Measurements from ENCODE around the gene RPS19BP1. TPM values are rescaled to one million over a fixed set of nuclear protein-coding genes. Genes with fewer than 3 reads are reported as not detected.

The RPS19BP1 gene
- total RNA-seq, 6 experiments from 2014 or later = 31.0 to 104 (median 32.8) TPM

GRCh38 chr22:39574779-39575551 lies 42.4 kb upstream of the RPS19BP1 start:
- H3K4me1 ChIP-seq = no peaks in the 10 kb centered on the region
- ATAC-seq (no peak), DNase-seq (no peak)
- H3K27ac ChIP-seq = no peak overlapping the region
- no peak for TF ChIP-seq CTCF (IDR thresholded peaks at IDR 0.05)
- TF ChIP-seq POLR2A (IDR thresholded peaks at IDR 0.05) = no peak
- intact Hi-C loops (cut with DNase I) = no loop called here
- H3K4me3 ChIP-seq = no peak overlapping the region
- no peaks in the 10 kb centered on the region for H3K36me3 ChIP-seq
- H3K27me3 ChIP-seq = no peaks in the 10 kb centered on the region
- 60% methylated on average over 1 of the region's 14 CpGs for WGBS (ENCODE audit: insufficient coverage, low coverage, low lambda C conversion rate, missing lambda C conversion rate)
- H3K9me3 ChIP-seq = no peaks in the 10 kb centered on the region

- Histone ChIP-seq H3K27me3 (no peaks in the 10 kb centered on the region), H3K36me3 (no peaks in the 10 kb centered on the region), H3K4me3 (no peak overlapping the region), H3K9me3 (no peaks in the 10 kb centered on the region), H3K27ac (no peak overlapping the region), H3K4me1 (no peaks in the 10 kb centered on the region)
- ATAC-seq = no peak
- DNase-seq = no peak
- 17% methylated on average over 1 of the region's 1 CpG for WGBS (ENCODE audit: insufficient coverage, low coverage, low lambda C conversion rate, missing lambda C conversion rate)
- TF ChIP-seq CTCF (IDR thresholded peaks at IDR 0.05) = no peak
- TF ChIP-seq POLR2A (IDR thresholded peaks at IDR 0.05) = no peak
- intact Hi-C loops (cut with DNase I) = no loop called here
These were observed 39.0 kb upstream of the RPS19BP1 start for GRCh38 chr22:39571538-39571937.

GRCh38 chr22:39570665-39571064 lies 38.1 kb upstream of the RPS19BP1 start, which contains the start of gene CACNA1I:
Gene CACNA1I (plus strand): TSS chr22:39570753. CDS start chr22:39570753, 0 bp downstream.
- TF ChIP-seq CTCF (IDR thresholded peaks at IDR 0.05) = no peak
- no peak for TF ChIP-seq POLR2A (IDR thresholded peaks at IDR 0.05)
- intact Hi-C loops (cut with DNase I) = no loop called here
- ATAC-seq = no peak
- no peak for DNase-seq
- H3K27me3 ChIP-seq = no peaks in the 10 kb centered on the region
- H3K27ac ChIP-seq = no peak within 1 kb of the TSS
- no peaks in the 10 kb centered on the region for H3K9me3 ChIP-seq
- H3K36me3 ChIP-seq = no peaks in the 10 kb centered on the region
- no peaks in the 10 kb centered on the region for H3K4me1 ChIP-seq
- no peak within 1 kb of the TSS for H3K4me3 ChIP-seq
- no CpG with 5 or more reads among the region's 14 CpGs for WGBS (ENCODE audit: insufficient coverage, low coverage, low lambda C conversion rate, missing lambda C conversion rate)

- Histone ChIP-seq H3K36me3 (no peaks in the 10 kb centered on the region), H3K4me3 (no peak overlapping the region), H3K4me1 (no peaks in the 10 kb centered on the region), H3K27me3 (no peaks in the 10 kb centered on the region), H3K9me3 (no peaks in the 10 kb centered on the region), H3K27ac (no peak overlapping the region)
- TF ChIP-seq POLR2A (IDR thresholded peaks at IDR 0.05) (no peak), CTCF (IDR thresholded peaks at IDR 0.05) (no peak)
- DNase-seq = no peak
- intact Hi-C loops (cut with DNase I) = no loop called here
- ATAC-seq = no peak
- 41% methylated on average over 2 of the region's 3 CpGs for WGBS (ENCODE audit: insufficient coverage, low coverage, low lambda C conversion rate, missing lambda C conversion rate)
These were observed 37.7 kb upstream of the RPS19BP1 start for GRCh38 chr22:39570226-39570625.
